ENCODE measurements around the gene CCDC183.

GRCh38 chr9:136827794-136828473 lies 31.8 kb downstream of the CCDC183 start:
- TF ChIP-seq POLR2A (IDR thresholded peaks at IDR 0.05), result no peak
- TF ChIP-seq, protein P1, sequence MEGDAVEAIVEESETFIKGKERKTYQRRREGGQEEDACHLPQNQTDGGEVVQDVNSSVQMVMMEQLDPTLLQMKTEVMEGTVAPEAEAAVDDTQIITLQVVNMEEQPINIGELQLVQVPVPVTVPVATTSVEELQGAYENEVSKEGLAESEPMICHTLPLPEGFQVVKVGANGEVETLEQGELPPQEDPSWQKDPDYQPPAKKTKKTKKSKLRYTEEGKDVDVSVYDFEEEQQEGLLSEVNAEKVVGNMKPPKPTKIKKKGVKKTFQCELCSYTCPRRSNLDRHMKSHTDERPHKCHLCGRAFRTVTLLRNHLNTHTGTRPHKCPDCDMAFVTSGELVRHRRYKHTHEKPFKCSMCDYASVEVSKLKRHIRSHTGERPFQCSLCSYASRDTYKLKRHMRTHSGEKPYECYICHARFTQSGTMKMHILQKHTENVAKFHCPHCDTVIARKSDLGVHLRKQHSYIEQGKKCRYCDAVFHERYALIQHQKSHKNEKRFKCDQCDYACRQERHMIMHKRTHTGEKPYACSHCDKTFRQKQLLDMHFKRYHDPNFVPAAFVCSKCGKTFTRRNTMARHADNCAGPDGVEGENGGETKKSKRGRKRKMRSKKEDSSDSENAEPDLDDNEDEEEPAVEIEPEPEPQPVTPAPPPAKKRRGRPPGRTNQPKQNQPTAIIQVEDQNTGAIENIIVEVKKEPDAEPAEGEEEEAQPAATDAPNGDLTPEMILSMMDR (IDR thresholded peaks at IDR 0.05 in 8 of 11, conservative IDR thresholded peaks at IDR 0.05 in 3 of 11), result no peak
- TF ChIP-seq POLR2AphosphoS5 (IDR thresholded peaks at IDR 0.05), result no peak

Data from spleen (tissue), 7 donors.